Ishikawa (cell line): Measurements from ENCODE around the gene ARIH1.

Experiments used
- CEBPB ChIP-seq: IDR thresholded peaks from 2 replicates; pipeline ENCODE4 v1.6.1; 2012
- CREB1 ChIP-seq: IDR thresholded peaks from 2 replicates; pipeline ENCODE4 v1.6.1; 2012; ENCODE audit warnings: low read depth
- EGR1 ChIP-seq: IDR thresholded peaks from 2 replicates; pipeline ENCODE4 v1.6.1; 2012
- EP300 ChIP-seq: IDR thresholded peaks from 2 replicates; pipeline ENCODE4 v1.6.1; 2012; ENCODE audit warnings: borderline replicate concordance
- FOXM1 ChIP-seq: IDR thresholded peaks from 2 replicates; pipeline ENCODE4 v1.6.1; 2012; ENCODE audit warnings: low read depth, borderline replicate concordance
- NFIC ChIP-seq: IDR thresholded peaks from 2 replicates; pipeline ENCODE4 v1.6.1; 2012
- RAD21 ChIP-seq: IDR thresholded peaks from 2 replicates; pipeline ENCODE4 v1.6.1; 2012; ENCODE audit warnings: low read depth
- TAF1 ChIP-seq: IDR thresholded peaks from 2 replicates; pipeline ENCODE4 v1.6.1; 2012; ENCODE audit warnings: low read depth, mild to moderate bottlenecking
- TCF12 ChIP-seq: IDR thresholded peaks from 2 replicates; pipeline ENCODE4 v1.6.1; 2012; ENCODE audit warnings: low read depth
- TEAD4 ChIP-seq: IDR thresholded peaks from 2 replicates; pipeline ENCODE4 v1.6.1; 2012
- YY1 ChIP-seq: IDR thresholded peaks from 2 replicates; pipeline ENCODE4 v1.6.1; 2012; ENCODE audit warnings: low read depth
- ZBTB7A ChIP-seq: IDR thresholded peaks from 2 replicates; pipeline ENCODE4 v1.6.1; 2012; ENCODE audit warnings: low read depth
- TF ChIP-seq, protein P1 (sequence below): IDR thresholded peaks from 2 replicates; pipeline ENCODE4 v1.6.1; 2012
- TF ChIP-seq, protein P2 (sequence below): IDR thresholded peaks from 2 replicates; pipeline ENCODE4 v1.6.1; 2012; ENCODE audit warnings: low read depth, mild to moderate bottlenecking
- TF ChIP-seq, protein P3 (sequence below): IDR thresholded peaks from 2 replicates; pipeline ENCODE4 v1.6.1; 2012

The ARIH1 gene, protein sequence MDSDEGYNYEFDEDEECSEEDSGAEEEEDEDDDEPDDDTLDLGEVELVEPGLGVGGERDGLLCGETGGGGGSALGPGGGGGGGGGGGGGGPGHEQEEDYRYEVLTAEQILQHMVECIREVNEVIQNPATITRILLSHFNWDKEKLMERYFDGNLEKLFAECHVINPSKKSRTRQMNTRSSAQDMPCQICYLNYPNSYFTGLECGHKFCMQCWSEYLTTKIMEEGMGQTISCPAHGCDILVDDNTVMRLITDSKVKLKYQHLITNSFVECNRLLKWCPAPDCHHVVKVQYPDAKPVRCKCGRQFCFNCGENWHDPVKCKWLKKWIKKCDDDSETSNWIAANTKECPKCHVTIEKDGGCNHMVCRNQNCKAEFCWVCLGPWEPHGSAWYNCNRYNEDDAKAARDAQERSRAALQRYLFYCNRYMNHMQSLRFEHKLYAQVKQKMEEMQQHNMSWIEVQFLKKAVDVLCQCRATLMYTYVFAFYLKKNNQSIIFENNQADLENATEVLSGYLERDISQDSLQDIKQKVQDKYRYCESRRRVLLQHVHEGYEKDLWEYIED

DNA sequence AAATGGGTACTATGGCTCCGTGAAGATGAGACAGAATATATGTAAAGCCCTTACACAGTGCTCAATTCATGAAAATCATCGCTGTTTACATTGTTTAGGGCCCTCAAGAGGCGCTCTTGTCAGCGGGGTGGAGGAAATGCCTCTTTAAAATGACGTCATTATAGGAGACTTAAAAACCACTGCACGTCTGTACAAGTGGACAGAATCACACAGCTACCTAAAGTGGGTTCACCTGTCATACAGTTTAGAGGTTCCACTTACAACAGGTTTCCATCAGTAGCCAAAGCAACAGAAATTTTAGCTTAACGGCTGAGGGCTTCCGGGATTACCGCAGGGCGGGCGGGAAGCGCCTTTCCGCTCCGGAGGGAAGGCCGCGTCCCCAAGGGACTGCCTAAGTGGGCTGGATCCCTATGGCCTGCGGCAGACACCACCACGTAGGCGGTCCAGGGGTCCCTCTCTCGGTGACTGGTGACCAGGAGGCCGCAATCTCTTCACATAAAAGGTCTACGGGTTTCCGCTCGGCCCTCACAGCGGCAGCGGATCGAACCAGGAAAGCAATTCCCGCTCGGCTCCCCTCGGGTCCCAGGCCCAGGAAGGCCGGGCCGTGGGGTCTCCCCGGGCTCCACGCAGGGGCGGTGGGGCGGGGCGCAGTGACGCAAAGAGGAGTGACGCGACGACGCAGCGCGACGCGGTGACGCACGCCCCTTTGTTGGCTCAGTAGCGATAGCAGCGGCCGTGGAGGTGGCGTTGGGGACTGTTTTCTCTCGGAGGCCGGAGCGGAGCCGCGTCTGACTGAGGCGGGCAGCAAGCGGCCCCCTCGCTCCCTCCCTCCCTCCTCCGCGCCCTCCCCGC is at the start of gene ARIH1:
Gene ARIH1, plus strand, starts transcription at position 717 of the 852 bp plus-strand sequence. CDS start 310 bp downstream, outside the sequence.
- TF ChIP-seq CREB1 (peak; percentile 96), CEBPB (no peak), TAF1 (peak; percentile 97), FOXM1 (no peak; the same call in 1 of the 2 replicates), TCF12 (peak; percentile 49), TEAD4 (no peak), NFIC (peak; percentile 44; the same call in 1 of the 2 replicates), EGR1 (0 out of 2 replicates have a peak, but pooled peaks have one; percentile 32), EP300 (no peak), ZBTB7A (0 out of 2 replicates have a peak, but pooled peaks have one; percentile 36), YY1 (0 out of 2 replicates have a peak, but pooled peaks have one; percentile 10), RAD21 (no peak)
- TF ChIP-seq, protein P1, sequence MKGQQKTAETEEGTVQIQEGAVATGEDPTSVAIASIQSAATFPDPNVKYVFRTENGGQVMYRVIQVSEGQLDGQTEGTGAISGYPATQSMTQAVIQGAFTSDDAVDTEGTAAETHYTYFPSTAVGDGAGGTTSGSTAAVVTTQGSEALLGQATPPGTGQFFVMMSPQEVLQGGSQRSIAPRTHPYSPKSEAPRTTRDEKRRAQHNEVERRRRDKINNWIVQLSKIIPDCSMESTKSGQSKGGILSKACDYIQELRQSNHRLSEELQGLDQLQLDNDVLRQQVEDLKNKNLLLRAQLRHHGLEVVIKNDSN: 0 out of 2 replicates have a peak, but pooled peaks have one; percentile 5
- TF ChIP-seq, protein P2, sequence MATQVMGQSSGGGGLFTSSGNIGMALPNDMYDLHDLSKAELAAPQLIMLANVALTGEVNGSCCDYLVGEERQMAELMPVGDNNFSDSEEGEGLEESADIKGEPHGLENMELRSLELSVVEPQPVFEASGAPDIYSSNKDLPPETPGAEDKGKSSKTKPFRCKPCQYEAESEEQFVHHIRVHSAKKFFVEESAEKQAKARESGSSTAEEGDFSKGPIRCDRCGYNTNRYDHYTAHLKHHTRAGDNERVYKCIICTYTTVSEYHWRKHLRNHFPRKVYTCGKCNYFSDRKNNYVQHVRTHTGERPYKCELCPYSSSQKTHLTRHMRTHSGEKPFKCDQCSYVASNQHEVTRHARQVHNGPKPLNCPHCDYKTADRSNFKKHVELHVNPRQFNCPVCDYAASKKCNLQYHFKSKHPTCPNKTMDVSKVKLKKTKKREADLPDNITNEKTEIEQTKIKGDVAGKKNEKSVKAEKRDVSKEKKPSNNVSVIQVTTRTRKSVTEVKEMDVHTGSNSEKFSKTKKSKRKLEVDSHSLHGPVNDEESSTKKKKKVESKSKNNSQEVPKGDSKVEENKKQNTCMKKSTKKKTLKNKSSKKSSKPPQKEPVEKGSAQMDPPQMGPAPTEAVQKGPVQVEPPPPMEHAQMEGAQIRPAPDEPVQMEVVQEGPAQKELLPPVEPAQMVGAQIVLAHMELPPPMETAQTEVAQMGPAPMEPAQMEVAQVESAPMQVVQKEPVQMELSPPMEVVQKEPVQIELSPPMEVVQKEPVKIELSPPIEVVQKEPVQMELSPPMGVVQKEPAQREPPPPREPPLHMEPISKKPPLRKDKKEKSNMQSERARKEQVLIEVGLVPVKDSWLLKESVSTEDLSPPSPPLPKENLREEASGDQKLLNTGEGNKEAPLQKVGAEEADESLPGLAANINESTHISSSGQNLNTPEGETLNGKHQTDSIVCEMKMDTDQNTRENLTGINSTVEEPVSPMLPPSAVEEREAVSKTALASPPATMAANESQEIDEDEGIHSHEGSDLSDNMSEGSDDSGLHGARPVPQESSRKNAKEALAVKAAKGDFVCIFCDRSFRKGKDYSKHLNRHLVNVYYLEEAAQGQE: no peak
- TF ChIP-seq, protein P3, sequence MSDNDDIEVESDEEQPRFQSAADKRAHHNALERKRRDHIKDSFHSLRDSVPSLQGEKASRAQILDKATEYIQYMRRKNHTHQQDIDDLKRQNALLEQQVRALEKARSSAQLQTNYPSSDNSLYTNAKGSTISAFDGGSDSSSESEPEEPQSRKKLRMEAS: peak; percentile 74

DNA sequence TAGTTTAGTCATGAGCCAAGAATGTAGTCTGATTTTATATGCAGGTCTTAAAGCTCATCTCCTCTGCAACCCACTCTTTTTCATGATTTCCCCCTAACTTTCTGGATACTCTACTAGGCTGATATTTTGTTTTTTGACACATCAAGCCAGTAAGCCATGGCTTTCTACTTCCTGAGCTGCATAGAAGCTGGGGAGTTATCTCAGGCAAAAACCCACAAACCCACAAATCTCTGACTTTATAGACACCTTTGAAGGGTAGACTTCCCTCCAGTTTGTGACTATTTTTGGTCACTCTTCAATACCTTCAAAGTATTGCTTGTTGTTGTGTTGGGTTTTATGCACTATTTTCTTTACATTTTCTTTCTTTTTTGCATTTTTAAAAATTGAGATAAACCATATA is 47.4 kb upstream of the ARIH1 start:
- TF ChIP-seq CREB1 (no peak), CEBPB (no peak), RAD21 (no peak)

DNA sequence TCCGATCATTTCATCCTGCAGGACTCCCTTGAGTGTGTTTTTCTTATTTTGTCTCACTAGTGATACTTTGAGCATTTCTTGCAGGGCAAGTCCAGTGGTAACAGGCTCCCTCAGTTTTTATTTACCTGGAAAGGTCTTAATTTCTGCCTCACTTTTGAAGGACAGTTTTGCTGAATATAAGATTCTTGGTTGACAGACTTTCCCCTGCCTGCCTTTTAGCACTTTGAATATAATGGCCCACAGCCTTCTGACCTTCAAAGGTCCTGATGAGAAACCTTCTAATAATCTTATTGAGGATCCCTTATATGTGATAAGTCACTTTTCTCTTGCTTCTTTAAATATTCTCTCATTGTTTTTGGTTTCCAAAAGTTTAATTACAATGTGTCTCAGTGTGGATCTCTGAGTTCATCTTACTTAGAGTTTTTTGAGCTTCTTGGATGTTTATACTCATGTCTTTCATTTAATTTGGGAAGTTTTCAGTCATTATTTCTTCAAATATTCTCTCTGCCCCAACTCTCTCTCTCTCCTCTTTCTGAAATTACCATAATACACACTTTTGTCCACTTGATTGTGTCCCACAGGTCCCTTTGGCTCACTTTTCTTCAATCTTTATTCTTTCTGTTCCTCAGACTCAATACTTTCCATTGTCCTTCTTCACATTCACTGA is 36.3 kb upstream of the ARIH1 start:
- no peak for TF ChIP-seq TCF12

DNA sequence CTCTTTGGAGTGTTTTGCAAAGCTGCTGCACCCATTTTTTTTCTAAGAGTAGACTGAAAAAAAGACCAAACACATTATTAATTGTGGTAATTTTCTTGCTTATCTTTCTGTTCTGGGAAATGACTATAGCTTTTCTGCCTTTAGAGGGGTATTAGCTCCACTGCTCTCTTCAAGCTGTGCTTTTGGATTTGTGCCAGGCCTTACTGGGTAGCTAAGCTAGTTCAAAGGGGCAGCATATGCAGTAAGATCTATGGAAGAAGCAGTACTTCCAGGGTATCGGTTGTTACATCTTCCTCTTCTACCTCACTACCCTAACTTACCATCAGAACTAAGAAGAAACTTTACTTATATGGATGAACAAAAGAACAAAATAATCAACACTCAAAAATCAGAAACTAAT is 28.7 kb upstream of the ARIH1 start:
- TF ChIP-seq YY1: no peak
- 0 out of 2 replicates have a peak, but pooled peaks have one; percentile 16 for TF ChIP-seq NFIC
- no peak for TF ChIP-seq RAD21
- TF ChIP-seq, protein P3: no peak
- no peak for TF ChIP-seq EGR1

DNA sequence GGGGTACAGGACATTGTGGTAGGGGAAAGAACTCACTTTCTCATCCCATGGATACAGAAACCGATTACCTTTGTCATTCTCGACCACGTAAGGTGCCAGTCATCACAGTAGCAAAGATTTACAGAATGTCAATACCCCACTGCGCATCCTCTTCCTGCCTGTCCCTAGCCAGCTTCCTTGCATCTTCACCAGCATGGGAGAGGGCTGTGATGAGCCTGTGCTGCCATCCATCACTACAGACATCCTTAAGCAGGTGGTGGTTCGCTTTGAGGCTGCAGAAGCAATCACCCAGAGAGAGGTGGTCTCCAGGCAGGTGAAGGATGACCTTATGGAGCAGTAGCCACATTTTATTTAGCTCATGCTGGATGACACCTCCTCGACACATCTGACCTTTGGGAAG is 23.3 kb upstream of the ARIH1 start:
- TF ChIP-seq TCF12 (no peak), CEBPB (no peak), TEAD4 (no peak)

DNA sequence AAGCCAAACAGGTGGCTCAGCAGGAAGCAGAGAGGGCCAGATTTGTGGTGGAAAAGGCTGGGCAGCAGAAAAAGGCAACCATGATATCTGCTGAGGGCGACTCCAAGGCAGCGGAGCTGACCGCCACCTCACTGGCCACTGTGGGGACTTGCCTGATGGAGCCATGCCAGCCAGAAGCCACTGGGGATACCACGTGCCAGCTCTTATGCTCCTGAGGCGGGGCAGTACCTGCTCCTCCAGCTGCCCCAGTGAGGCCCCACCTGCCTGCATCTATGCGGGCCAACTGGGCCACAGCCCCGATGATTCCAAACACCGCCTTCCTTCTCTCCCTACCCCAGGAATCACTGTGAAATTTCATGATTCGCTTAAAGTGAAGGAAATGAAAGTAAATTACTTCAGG is 22.9 kb upstream of the ARIH1 start:
- TF ChIP-seq ZBTB7A (no peak), EP300 (no peak), TEAD4 (no peak), EGR1 (no peak), RAD21 (no peak), CEBPB (no peak), CREB1 (no peak), YY1 (no peak)
- TF ChIP-seq, protein P2: no peak
- TF ChIP-seq, protein P3: no peak
